DMS53 (cell line): ENCODE results near the gene ZNF705A.
"Not testable (repeated sequence)": the region's sequence is repeated elsewhere in the genome, so short reads cannot be mapped to it uniquely, and the experiment has no call there.

Experiments used
- DNase-seq: peaks from one replicate; lab custom pipeline; 2025; lab: John Stamatoyannopoulos, UW

The ZNF705A gene

GRCh38 chr12:8184206-8184605 is 27.4 kb downstream of the ZNF705A start:
- DNase-seq: not testable (repeated sequence)

DNA sequence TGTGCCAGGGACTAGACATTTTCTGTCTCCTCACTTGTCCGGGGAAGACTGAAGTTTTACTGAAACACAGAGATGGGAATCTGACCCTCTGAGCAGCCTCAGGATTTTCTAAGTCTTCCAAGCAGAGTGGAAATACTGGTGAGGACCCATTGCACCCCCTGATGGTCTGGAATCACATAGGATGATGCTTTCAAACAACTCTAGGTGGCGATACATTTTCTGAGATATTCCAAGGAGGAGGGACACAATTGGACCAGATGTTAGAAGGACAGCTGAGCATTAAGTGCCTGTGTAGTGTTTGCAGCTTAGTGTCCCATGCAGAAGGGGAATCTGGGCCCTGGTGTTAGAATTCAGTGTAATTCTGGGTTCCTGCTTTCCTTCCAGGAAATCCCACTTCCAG is 31.3 kb downstream of the ZNF705A start:
- peak; percentile 41 for DNase-seq

GRCh38 chr12:8197685-8198308 is 41.0 kb downstream of the ZNF705A start:
- not testable (repeated sequence) for DNase-seq

- DNase-seq: not testable (repeated sequence)
These were observed 62.0 kb downstream of the ZNF705A start for GRCh38 chr12:8218711-8219382.

GRCh38 chr12:8221375-8221774 is 64.6 kb downstream of the ZNF705A start:
- DNase-seq: peak; percentile 80

- not testable (repeated sequence) for DNase-seq
These were observed 65.0 kb downstream of the ZNF705A start for GRCh38 chr12:8221844-8222243.

DNA sequence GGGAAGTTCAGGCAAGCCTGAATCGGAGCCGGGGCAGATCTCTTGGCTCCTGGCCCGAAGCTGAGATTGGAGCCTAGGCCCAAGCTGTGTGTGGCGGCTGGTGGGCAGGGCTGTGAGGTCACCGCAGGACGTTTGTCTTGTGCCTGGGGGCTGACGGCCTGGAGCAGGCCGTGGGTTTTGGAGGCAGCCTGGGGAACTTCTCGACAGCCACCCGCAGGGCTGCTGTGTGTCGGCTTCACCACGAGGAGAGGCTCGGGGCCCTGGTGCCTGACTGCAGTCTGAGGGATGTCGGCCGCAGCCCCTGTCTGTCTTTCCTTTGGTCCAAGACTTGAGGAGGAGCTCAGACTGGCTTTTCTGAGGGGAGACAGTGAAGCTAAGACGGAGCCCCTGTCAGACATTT is 65.5 kb downstream of the ZNF705A start:
- not testable (repeated sequence) for DNase-seq

GRCh38 chr12:8223646-8224045 is 66.8 kb downstream of the ZNF705A start:
- DNase-seq: not testable (repeated sequence)

GRCh38 chr12:8224782-8225181 is 68.0 kb downstream of the ZNF705A start:
- DNase-seq: not testable (repeated sequence)

DNA sequence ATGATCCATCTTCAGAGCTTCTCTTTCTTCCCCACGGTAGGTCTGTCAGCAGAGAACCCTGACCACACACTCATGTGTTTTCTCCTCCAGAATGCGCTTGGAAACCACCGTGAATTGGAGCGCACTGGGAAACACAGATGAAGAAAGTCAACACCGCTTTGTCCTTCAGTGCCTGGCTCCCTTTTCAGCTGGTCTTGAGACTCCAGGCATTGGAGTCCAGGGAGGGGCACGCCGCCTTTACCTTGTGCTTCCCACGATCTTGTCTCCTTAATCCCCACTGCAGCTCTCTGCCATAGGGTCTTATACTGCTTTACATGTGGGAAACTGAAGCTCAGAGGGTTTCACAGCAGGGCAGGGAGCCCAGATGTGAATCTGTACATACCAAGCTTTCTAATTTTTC is 69.5 kb downstream of the ZNF705A start:
- no peak for DNase-seq

GRCh38 chr12:8226992-8227731 is 70.3 kb downstream of the ZNF705A start, which contains the start of gene FAM90A1:
TSS of gene FAM90A1 (minus strand) at chr12:8227618. CDS start at chr12:8224832, 2,786 bp downstream.
- DNase-seq: peak; percentile 96

DNA sequence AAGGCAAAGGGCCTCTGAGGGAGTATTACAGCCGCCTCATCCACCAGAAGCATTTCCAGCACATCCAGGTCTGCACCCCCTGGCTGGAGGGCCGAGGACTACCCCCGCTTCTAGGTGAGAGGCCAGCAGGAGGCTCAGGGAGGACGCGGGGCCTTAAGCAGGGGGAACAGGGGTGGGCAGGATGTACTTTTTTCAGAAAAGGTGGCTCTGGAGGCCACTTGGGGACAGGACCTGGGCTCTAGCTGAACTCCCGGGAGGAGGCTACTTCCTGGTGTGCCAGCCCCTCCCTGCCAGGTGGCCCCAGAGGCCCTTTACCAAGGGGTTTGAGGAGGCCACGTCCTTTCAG is 70.9 kb downstream of the ZNF705A start:
- DNase-seq: peak; percentile 88

DNA sequence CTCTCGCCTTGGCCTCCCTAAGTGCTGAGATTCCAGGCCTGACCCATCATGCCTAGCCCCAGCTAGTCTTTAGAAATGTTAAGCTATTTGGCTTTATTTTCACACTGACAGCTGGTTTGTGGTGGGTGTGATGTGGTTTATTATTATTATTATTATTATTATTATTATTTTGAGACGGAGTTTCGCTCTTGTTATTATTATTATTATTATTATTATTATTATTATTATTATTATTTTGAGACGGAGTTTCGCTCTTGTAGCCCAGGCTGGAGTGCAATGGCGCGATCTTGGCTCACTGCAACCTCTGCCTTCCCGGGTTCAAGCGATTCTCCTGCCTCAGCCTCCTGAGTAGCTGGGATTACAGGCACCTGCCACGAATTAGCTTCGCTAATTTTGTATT is 71.8 kb downstream of the ZNF705A start:
- not testable (repeated sequence) for DNase-seq

- not testable (repeated sequence) for DNase-seq
These were observed 72.7 kb downstream of the ZNF705A start for GRCh38 chr12:8229486-8229885.
